GM23248 (cell line): ENCODE measurements around the gene ADGRD2. TPM values are rescaled to one million over a fixed set of nuclear protein-coding genes. Genes with fewer than 3 reads are reported as not detected.

Source experiments
- DNase-seq: peaks from one replicate; pipeline ENCODE4 v3.0.0-alpha.2; 2015
- H2AFZ ChIP-seq: fragments of 200-600 bp; sonication (generic); 2 replicates; pipeline ENCODE4 v1.6.1; 2016; ENCODE audit warnings: antibody characterized with exemption
- H3F3A ChIP-seq: fragments of 200-600 bp; sonication (generic); 2 replicates; pipeline ENCODE4 v1.6.1; 2016; ENCODE audit warnings: mild to moderate bottlenecking, antibody characterized with exemption, mixed run types; ENCODE audit not compliant: insufficient read depth
- H3K27ac ChIP-seq: fragments of 200-600 bp; sonication (generic); 2 replicates; pipeline ENCODE4 v1.5.1; 2016; ENCODE audit warnings: mild to moderate bottlenecking
- H3K27me3 ChIP-seq: fragments of 200-600 bp; sonication (generic); replicated peaks from 2 replicates; pipeline ENCODE4 v1.6.1; 2016; ENCODE audit warnings: mild to moderate bottlenecking; ENCODE audit not compliant: insufficient read depth
- H3K36me3 ChIP-seq: fragments of 200-600 bp; sonication (generic); 2 replicates; pipeline ENCODE4 v1.6.1; 2016; ENCODE audit warnings: low read depth, mild to moderate bottlenecking
- H3K4me1 ChIP-seq: fragments of 200-600 bp; sonication (generic); 2 replicates; pipeline ENCODE4 v1.6.1; 2016; ENCODE audit warnings: mild to moderate bottlenecking; ENCODE audit not compliant: insufficient read depth
- H3K4me2 ChIP-seq: fragments of 200-600 bp; sonication (generic); one replicate; pipeline ENCODE4 v1.6.1; 2016; ENCODE audit warnings: mild to moderate bottlenecking; ENCODE audit not compliant: unreplicated experiment
- H3K4me3 ChIP-seq: fragments of 200-600 bp; sonication (generic); 2 replicates; pipeline ENCODE4 v1.5.1; 2016; ENCODE audit warnings: mild to moderate bottlenecking
- H3K79me2 ChIP-seq: fragments of 200-600 bp; sonication (generic); 2 replicates; pipeline ENCODE4 v1.6.1; 2016; ENCODE audit warnings: mild to moderate bottlenecking; ENCODE audit not compliant: insufficient read depth
- H3K9ac ChIP-seq: fragments of 200-600 bp; sonication (generic); 2 replicates; pipeline ENCODE4 v1.6.1; 2016; ENCODE audit warnings: mild to moderate bottlenecking
- H3K9me2 ChIP-seq: fragments of 200-600 bp; sonication (generic); 2 replicates; pipeline ENCODE4 v1.6.1; 2016; ENCODE audit warnings: mixed run types, mild to moderate bottlenecking, moderate library complexity; ENCODE audit not compliant: insufficient read depth
- H3K9me3 ChIP-seq: fragments of 200-600 bp; sonication (generic); one replicate; pipeline ENCODE4 v1.6.1; 2017; ENCODE audit warnings: low read depth
- H4K20me1 ChIP-seq: fragments of 200-600 bp; sonication (generic); 2 replicates; pipeline ENCODE4 v1.6.0; 2016; ENCODE audit not compliant: insufficient read depth
- EZH2 ChIP-seq: fragments of 200-600 bp; sonication (generic); IDR thresholded peaks from 2 replicates; pipeline ENCODE4 v1.6.1; 2018; ENCODE audit warnings: antibody characterized with exemption, mild to moderate bottlenecking; ENCODE audit not compliant: insufficient read depth, poor library complexity, severe bottlenecking
- EZH2phosphoT487 ChIP-seq: fragments of 200-600 bp; sonication (generic); IDR thresholded peaks from 2 replicates; pipeline ENCODE4 v1.6.1; 2018; ENCODE audit warnings: antibody characterized with exemption, moderate library complexity, mild to moderate bottlenecking, low read depth; ENCODE audit not compliant: insufficient read depth
- WGBS, 2 experiments: methylation state at CpG; one replicate each; pipeline ENCODE4 v1.1.6; 2015 to 2017; ENCODE audit warnings: low lambda C conversion rate in 2 of 2, low coverage in 1 of 2; ENCODE audit errors: missing lambda C conversion rate in 2 of 2; 5-methylcytosine and 5-hydroxymethylcytosine counted together
- in situ Hi-C: fragments of 300-500 bp; cut with MboI; formaldehyde crosslinking; loops from 2 replicates; pipeline ENCODE4 v1.15.0; 2020
- polyA plus RNA-seq: library from polyadenylated mRNA; unstranded; fragments of >200 nt; fragmentation: Nextera tagmentation; extraction: Ambion mirVana; gene quantifications from 2 replicates; pipeline ENCODE4 v1.2.1, GENCODE V29; 2016
- total RNA-seq: library from RNA; depleted of rRNA; stranded (reverse); fragments of >200 nt; shearing (Covaris generic); gene quantifications from 2 replicates; pipeline ENCODE4 v1.2.3, GENCODE V29; 2014

ADGRD2 gene
- total and polyA plus RNA-seq, 2 experiments from 2014 or later, result not detected

DNA sequence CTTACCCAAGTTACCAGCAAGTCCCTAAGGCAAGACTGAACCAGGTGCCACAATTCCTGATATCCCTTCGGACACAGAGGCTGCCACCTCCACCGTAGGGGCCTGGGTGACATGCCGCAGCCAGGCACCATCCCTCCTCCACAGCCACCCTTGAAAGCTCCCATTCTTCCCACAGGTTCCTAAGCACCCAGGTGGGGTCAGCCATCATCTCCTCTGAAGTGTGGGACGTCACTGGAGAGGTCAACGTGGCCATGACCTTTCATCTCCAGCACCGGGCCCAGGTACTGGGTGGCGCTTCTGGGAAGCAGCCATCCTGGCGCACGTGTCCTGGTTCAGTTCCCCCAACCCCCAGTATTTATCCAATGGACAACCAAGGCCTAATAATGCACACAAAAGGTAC lies 8.2 kb downstream of the ADGRD2 start:
- TF ChIP-seq EZH2phosphoT487 (no peak), EZH2 (no peak)
- no peaks in the 10 kb centered on the region for H3K9me2 ChIP-seq
- H3F3A ChIP-seq, result no peaks in the 10 kb centered on the region
- no peaks in the 10 kb centered on the region for H3K9me3 ChIP-seq
- no peaks in the 10 kb centered on the region for H4K20me1 ChIP-seq
- 70 to 76% methylated on average over 9 of the region's 9 CpGs for WGBS, 2 experiments
- H3K36me3 ChIP-seq, result no peaks in the 10 kb centered on the region
- H3K4me3 ChIP-seq, result no peak overlapping the region
- no peak overlapping the region for H3K4me2 ChIP-seq
- H3K79me2 ChIP-seq, result no peaks in the 10 kb centered on the region
- in situ Hi-C loops, result no loop called here
- H3K27me3 ChIP-seq, result peaks cover 22% of the 10 kb centered on the region
- no peak for DNase-seq
- no peaks in the 10 kb centered on the region for H3K4me1 ChIP-seq
- H3K9ac ChIP-seq, result no peak overlapping the region
- H2AFZ ChIP-seq, result no peak overlapping the region
- no peak overlapping the region for H3K27ac ChIP-seq

DNA sequence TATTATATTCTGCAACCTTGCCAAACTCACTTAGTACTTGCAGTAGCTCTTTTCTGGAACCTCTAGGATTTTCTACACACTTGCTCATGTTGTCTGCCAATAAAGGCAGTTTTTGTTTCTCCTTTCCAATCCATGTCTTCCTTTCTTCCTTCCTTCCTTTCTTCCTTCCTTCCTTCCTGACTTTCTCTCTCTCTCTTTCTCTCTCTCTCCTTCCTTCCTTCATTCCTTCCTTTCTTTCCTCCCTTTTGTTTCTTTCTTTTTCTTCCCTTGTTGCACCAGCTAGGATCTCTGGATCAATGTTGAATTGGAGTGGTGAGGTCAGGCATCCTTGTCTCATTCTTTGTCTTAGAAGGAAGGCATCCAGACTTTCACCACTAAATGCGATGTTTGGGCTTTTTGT lies 12.5 kb downstream of the ADGRD2 start:
- Histone ChIP-seq H3F3A (no peaks in the 10 kb centered on the region), H3K9ac (no peak overlapping the region), H3K4me1 (no peaks in the 10 kb centered on the region), H2AFZ (no peak overlapping the region), H3K9me3 (no peaks in the 10 kb centered on the region), H3K4me2 (no peak overlapping the region), H3K27me3 (peaks cover 20% of the 10 kb centered on the region), H4K20me1 (no peaks in the 10 kb centered on the region), H3K4me3 (no peak overlapping the region), H3K79me2 (no peaks in the 10 kb centered on the region), H3K36me3 (no peaks in the 10 kb centered on the region), H3K27ac (no peak overlapping the region), H3K9me2 (no peaks in the 10 kb centered on the region)
- WGBS, 2 experiments, result 79 to 85% methylated on average over 1 of the region's 1 CpG
- TF ChIP-seq EZH2 (no peak), EZH2phosphoT487 (no peak)
- DNase-seq, result no peak
- in situ Hi-C loops, result no loop called here

DNA sequence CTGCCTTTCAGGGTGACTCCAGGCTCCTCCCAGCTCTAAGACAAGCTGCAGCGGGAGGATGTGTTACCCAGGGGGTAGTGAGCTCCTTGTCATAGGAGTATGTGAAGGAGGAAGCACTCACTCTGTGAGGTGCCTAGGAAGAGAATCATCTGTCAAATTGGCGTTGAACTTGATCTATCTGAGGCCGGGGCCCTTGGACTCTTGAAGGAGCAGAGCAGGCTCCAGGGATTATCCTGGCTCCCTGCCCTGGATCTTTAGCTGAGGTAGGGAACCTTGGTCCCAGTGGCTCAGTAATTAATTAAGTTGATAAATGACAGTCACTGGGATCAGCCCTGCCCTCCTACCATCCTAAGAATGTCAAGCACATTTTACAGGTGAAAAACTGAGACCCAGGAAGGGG lies 15.5 kb downstream of the ADGRD2 start:
- DNase-seq, result no peak
- Histone ChIP-seq H3K4me3 (no peak overlapping the region), H3K4me2 (no peak overlapping the region), H2AFZ (no peak overlapping the region), H3K36me3 (no peaks in the 10 kb centered on the region), H3F3A (no peaks in the 10 kb centered on the region), H3K4me1 (no peaks in the 10 kb centered on the region), H4K20me1 (no peaks in the 10 kb centered on the region), H3K9me2 (no peaks in the 10 kb centered on the region), H3K79me2 (no peaks in the 10 kb centered on the region), H3K9me3 (no peaks in the 10 kb centered on the region), H3K27ac (no peak overlapping the region), H3K27me3 (peaks cover 20% of the 10 kb centered on the region), H3K9ac (no peak overlapping the region)
- in situ Hi-C loops, result no loop called here
- WGBS, 2 experiments, result 37 to 41% methylated on average over 3 of the region's 3 CpGs
- TF ChIP-seq EZH2phosphoT487 (no peak), EZH2 (no peak)

DNA sequence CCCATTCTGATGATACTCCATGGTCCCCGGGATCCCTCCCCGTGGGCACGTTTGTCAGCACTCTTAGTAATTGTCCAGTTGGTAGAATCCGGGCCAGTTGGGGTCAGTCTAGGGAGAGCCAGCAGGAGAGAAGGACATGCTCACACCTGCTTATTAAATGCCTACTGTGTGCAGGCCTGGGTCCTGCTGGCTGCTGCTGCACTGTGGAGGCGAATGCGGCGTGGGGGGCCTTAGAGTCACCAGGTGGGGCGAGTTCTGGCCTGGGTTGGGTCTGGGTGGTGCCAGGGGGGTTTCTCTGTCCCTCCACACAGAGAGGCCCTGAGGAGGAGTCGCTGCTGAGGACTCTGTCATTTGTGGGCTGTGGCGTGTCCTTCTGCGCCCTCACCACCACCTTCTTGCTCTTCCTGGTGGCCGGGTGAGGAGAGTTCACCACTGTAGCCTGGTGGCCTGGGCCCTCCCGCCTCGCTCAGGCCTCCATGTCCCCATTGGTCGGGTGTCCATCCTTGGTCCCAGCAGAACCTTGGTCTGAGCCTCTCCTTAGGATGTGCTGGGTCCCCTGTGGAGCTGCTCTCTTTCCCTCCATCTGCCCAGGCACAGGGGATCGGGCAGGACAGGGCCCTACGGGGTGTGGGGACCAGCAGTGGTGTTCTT lies 17.3 kb downstream of the ADGRD2 start:
- Histone ChIP-seq H3F3A (no peaks in the 10 kb centered on the region), H2AFZ (no peak overlapping the region), H3K4me3 (no peak overlapping the region), H3K27me3 (peaks cover 12% of the 10 kb centered on the region), H3K4me1 (no peaks in the 10 kb centered on the region), H3K27ac (no peak overlapping the region), H3K79me2 (no peaks in the 10 kb centered on the region), H3K9me3 (no peaks in the 10 kb centered on the region), H3K9ac (no peak overlapping the region), H3K4me2 (no peak overlapping the region), H3K9me2 (no peaks in the 10 kb centered on the region), H4K20me1 (no peaks in the 10 kb centered on the region), H3K36me3 (no peaks in the 10 kb centered on the region)
- in situ Hi-C loops, result no loop called here
- 81 to 86% methylated on average over 17 of the region's 17 CpGs for WGBS, 2 experiments
- TF ChIP-seq EZH2phosphoT487, result no peak
- TF ChIP-seq EZH2, result no peak
- DNase-seq, result no peak
